Activated CD8-positive, alpha-beta T cell treated with anti-CD3 and anti-CD28 coated beads for 36 hours (primary cell): ENCODE measurements around the gene ITK. TPM values are rescaled to one million over a fixed set of nuclear protein-coding genes. Genes with fewer than 3 reads are reported as not detected.
A peak's percentile ranks its signal among the peaks of the same experiment; 100 is the strongest.

Source experiments
- ATAC-seq: fragments of 200-7000 bp; cut with Tn5 transposase; one replicate; pipeline ENCODE4 v1.10.0; 2021; ENCODE audit warnings: mild to moderate bottlenecking, moderate library complexity
- CTCF ChIA-PET: fragments of 350-600 bp; sonication (Branson Sonifier 250); formaldehyde crosslinking; loops from one replicate; lab custom pipeline; 2021; ENCODE audit warnings: antibody characterized with exemption; lab: Charles Lee
- POLR2A ChIA-PET: fragments of 350-600 bp; sonication (Branson Sonifier 250); formaldehyde crosslinking; loops from one replicate; lab custom pipeline; 2021; ENCODE audit warnings: antibody characterized with exemption; lab: Charles Lee
- DNase-seq: peaks from one replicate; pipeline ENCODE4 v3.0.0-alpha.2; 2020
- H3K27ac Mint-ChIP-seq: one replicate; pipeline ENCODE4 v1.8.0; 2021; ENCODE audit warnings: mild to moderate bottlenecking, mixed read lengths
- H3K27me3 Mint-ChIP-seq: one replicate; pipeline ENCODE4 v1.8.0; 2021; ENCODE audit warnings: mixed read lengths
- H3K36me3 Mint-ChIP-seq: one replicate; pipeline ENCODE4 v1.8.0; 2021; ENCODE audit warnings: low read depth, mixed read lengths
- H3K4me1 Mint-ChIP-seq: one replicate; pipeline ENCODE4 v1.8.0; 2021; ENCODE audit warnings: low read depth, mixed read lengths
- H3K4me3 Mint-ChIP-seq: one replicate; pipeline ENCODE4 v1.8.0; 2021; ENCODE audit warnings: mild to moderate bottlenecking, moderate library complexity, mixed read lengths
- H3K9me3 Mint-ChIP-seq: one replicate; pipeline ENCODE4 v1.8.0; 2021; ENCODE audit warnings: mixed read lengths
- CTCF ChIP-seq: fragments of 200-600 bp; IDR thresholded peaks from one replicate; pipeline ENCODE4 v1.8.0; 2022; ENCODE audit warnings: antibody characterized with exemption, mild to moderate bottlenecking
- intact Hi-C: fragments of 100-400 bp; cut with micrococcal nuclease; formaldehyde crosslinking; loops from one replicate; pipeline ENCODE4 v1.10.0; 2022
- total RNA-seq, 2 experiments: library from RNA; stranded (reverse); gene quantifications; one replicate each; pipeline ENCODE4 v1.2.3, GENCODE V29; 2021

Gene ITK
- total RNA-seq, 2 experiments from 2014 or later: 229 to 236 TPM

DNA sequence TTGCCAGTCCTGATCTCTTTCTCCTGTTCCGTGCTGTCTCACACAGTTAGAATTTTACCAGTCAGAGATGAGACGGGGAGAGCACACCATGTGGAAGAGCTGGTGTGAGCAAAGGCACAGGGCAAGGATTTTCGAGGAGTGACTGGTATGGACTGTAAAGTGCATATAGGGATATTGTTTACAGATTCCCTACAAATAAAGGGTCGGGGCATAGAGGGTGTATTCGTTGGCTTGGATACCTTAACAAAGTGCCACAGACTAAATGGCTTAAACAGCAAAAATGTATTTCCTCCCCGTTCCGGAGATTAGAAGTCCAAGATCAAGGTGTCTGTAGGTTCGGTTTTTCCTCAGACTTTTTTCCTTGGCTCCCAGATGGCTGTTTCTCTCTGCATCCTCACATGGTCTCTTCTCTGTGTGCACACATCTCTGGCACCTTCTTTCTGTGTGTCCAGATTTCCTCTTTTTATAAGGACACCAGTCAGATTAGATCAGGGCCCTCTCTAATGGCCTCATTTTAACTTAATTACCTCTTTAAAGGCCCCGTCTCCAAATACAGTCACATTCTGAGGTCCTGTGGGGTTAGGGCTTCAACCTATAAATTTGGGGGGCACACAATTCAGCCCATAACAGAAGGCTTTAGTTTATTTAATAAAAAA lies 108.7 kb downstream of the ITK start:
- no peaks in the 10 kb centered on the region for H3K9me3 Mint-ChIP-seq
- intact Hi-C loops: no loop called here
- H3K27me3 Mint-ChIP-seq: no peaks in the 10 kb centered on the region
- no peak for TF ChIP-seq CTCF
- POLR2A ChIA-PET: interaction anchor here (0.6 to 2.4 kb wide), 4 partner anchors 9 to 32 kb away, joined by 3 to 9 read pairs (median 4); no protein-coding TSS in a partner anchor
- CTCF ChIA-PET: interaction anchor here (0.9 to 2.9 kb wide), 2 partner anchors 35 to 134 kb away, joined by 3 to 13 read pairs; no protein-coding TSS in a partner anchor
- peaks cover 86% of the 10 kb centered on the region for H3K36me3 Mint-ChIP-seq
- DNase-seq (no peak), ATAC-seq (no peak)
- peaks cover 82% of the 10 kb centered on the region for H3K4me1 Mint-ChIP-seq
- H3K4me3 Mint-ChIP-seq: no peak overlapping the region
- peak overlapping the region; percentile 64 for H3K27ac Mint-ChIP-seq

DNA sequence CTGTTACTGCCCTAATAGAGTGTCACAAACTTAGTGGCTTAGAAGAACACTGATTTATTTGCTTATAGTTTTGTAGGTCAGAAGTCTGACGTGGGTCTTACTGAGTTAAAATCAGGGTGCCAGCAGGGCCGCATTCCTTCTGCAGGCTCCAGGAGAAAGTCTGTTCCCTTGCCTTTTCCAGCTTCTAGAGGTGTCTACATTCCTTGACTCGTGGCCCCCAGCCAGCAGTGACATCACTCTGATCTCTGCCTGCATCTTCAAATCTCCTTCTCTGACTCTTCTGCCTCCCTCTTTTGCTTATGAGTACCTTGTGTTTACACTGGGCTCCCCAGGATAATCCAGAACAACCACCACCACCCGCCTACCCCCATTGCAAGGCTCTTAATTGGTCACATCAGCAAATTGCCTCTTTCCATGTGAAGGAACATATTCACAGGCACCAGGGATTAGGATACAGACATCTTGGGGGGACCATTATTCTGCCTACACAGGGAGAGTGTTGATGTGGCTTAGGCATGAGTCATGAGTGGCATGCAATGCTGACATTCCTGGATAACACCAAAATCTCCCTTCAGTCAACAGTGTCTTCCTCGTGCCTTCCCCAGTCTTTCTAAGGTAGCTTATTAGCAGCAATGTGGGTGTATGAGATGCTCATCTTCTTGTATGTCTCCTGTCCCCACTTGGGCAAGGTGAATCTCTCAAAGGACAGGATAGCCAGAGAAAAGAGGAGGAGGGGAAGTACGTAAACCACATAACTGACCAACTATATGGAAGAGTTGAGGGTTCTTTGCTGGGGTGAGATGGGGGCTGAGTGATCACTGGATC lies 109.7 kb downstream of the ITK start:
- ATAC-seq (peak; percentile 32), DNase-seq (no peak)
- no peaks in the 10 kb centered on the region for H3K27me3 Mint-ChIP-seq

DNA sequence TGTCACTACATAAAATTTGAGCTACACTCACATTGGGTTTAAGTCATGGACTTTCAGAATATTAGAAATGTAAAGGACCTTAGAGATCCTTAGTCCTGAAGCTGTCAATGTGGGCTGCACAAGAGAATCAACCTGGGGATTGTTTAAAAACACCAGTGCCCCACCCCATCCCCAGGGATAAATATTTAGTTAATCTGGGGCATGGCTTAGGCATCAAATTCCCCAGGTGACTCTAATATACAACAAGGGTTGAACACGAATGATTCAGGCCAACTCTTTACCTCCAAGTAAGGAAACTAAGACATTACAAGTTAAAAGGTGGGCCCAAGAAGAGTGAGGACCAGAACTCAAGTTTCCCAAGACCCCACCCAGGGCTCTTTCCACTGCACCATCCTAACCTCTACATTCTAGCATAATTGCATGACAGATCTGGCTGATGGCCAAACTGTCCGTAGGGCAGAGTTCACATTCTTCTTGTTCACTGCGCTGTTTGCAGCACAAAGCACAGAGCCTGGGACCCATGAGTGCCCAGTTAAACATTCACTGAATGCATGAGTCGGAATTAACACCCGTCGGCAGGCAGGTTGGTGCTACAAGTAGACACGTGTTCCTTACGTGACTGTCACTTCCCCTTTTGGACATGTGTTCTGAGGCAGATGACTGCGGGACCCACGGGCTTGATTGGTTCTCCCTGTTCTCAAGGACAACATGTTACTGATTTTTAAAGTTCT lies 110.5 kb downstream of the ITK start:
- Mint-ChIP-seq H3K36me3 (peaks cover 84% of the 10 kb centered on the region), H3K9me3 (no peaks in the 10 kb centered on the region), H3K27ac (peak overlapping the region; percentile 72), H3K4me1 (peaks cover 75% of the 10 kb centered on the region), H3K4me3 (no peak overlapping the region), H3K27me3 (no peaks in the 10 kb centered on the region)
- ATAC-seq (peak; percentile 69), DNase-seq (peak; percentile 72)
- CTCF ChIA-PET: interaction anchor here (0.6 kb wide), 1 partner anchor 15 kb away, joined by 3 read pairs; no protein-coding TSS in a partner anchor
- POLR2A ChIA-PET: interaction anchor here (0.8 kb wide), 1 partner anchor 34 kb away, joined by 3 read pairs; no protein-coding TSS in a partner anchor
- TF ChIP-seq CTCF: no peak
- intact Hi-C loops: no loop called here

More for the DNA sequence above, 109.7 kb downstream of the ITK start:
- no peak overlapping the region for H3K4me3 Mint-ChIP-seq
- intact Hi-C loops: no loop called here
- H3K9me3 Mint-ChIP-seq: no peaks in the 10 kb centered on the region
- peaks cover 82% of the 10 kb centered on the region for H3K36me3 Mint-ChIP-seq
- CTCF ChIA-PET: interaction anchor here (0.6 kb wide), 1 partner anchor 14 kb away, joined by 3 read pairs; no protein-coding TSS in a partner anchor
- POLR2A ChIA-PET: interaction anchor here (0.6 to 0.8 kb wide), 2 partner anchors 8 to 33 kb away, joined by 3 read pairs; no protein-coding TSS in a partner anchor
- H3K27ac Mint-ChIP-seq: peak overlapping the region; percentile 72
- peaks cover 78% of the 10 kb centered on the region for H3K4me1 Mint-ChIP-seq
- TF ChIP-seq CTCF: no peak

DNA sequence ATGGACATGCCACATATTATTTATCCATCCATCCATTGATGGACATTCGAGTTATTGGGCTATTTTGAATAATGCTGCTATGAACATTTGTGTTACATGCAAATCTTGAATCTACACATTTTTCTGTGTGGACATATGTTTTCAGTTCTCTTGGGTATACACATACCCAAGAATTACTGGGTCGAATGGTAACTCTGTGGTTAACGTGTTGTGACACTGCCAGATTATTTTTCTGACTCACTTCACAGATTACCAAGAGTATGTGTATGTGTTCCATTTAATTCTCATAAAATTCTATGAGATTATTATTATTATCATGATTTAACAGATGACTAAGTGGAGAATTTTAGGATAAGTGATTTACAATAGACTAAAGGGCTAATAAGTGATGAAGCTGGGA lies 112.0 kb downstream of the ITK start:
- Mint-ChIP-seq H3K27me3 (no peaks in the 10 kb centered on the region), H3K4me1 (peaks cover 67% of the 10 kb centered on the region), H3K27ac (peak overlapping the region; percentile 21), H3K36me3 (peaks cover 86% of the 10 kb centered on the region), H3K9me3 (no peaks in the 10 kb centered on the region), H3K4me3 (no peak overlapping the region)
- POLR2A ChIA-PET: interaction anchor here (0.7 to 1.0 kb wide), 2 partner anchors 9 to 12 kb away, joined by 3 read pairs; no protein-coding TSS in a partner anchor
- TF ChIP-seq CTCF: no peak
- ATAC-seq (no peak), DNase-seq (no peak)
- CTCF ChIA-PET: interaction anchor here (0.7 to 2.2 kb wide), 2 partner anchors 11 to 19 kb away, joined by 3 to 10 read pairs; no protein-coding TSS in a partner anchor
- intact Hi-C loops: no loop called here
